NCI-H82 treated with DMSO at 0.1 percent for 48 hours (cell line): ENCODE data around the gene ANKS1B.
"Not testable (repeated sequence)": the region's sequence is repeated elsewhere in the genome, so short reads cannot be mapped to it uniquely, and the experiment has no call there.

ENCODE experiments used
- DNase-seq: peaks from one replicate; lab custom pipeline; 2025; ENCODE audit not compliant: unreplicated experiment; lab: John Stamatoyannopoulos, UW

Gene ANKS1B

DNA sequence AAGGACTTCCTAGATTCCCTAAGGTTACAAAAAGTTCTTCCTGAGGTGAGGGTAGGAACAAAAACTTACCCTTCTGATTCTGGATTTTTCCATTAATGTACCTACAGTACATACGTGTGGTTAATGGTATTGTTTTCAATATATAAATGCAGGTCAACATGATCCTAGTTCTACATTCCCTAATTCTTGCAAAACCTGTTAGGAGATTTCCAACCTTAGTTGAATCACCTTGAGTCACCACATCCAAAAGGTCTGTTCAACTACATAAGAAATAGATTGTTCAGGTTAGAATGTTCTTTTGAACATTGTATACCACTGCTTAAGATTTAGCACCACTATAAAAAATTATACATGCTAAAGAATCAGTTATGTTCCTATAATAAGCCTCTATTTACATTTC lies 218.3 kb downstream of the ANKS1B start:
- no peak for DNase-seq

DNA sequence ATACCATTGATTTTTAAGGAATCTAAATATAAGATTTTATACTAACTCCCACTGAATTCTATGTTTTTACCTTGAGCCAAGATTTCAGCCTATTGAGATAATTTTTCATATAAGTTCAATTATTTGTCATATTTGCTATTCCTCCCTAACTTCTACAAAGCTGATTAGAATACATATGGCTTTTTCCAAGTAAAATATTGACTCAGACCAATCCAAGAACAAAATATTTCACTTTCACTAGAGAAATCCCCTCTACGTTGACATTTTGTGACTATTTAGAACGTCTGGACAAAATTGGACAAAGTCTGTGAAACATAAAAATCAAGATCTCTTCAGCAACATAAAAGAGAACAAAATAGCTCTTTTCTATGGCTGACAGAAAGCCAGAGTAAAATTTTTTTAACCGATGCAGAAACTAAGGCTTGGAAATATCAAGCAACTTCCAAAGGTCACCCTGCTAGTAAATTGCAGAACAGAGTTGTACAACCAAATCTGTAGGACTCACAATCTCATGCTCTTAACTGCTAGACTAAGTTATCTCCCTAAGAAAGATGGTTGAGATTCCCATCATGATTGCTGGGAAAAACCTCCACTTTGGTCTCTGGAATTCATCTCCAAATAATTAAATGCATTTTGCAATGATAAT lies 219.1 kb downstream of the ANKS1B start:
- DNase-seq, result no peak

DNA sequence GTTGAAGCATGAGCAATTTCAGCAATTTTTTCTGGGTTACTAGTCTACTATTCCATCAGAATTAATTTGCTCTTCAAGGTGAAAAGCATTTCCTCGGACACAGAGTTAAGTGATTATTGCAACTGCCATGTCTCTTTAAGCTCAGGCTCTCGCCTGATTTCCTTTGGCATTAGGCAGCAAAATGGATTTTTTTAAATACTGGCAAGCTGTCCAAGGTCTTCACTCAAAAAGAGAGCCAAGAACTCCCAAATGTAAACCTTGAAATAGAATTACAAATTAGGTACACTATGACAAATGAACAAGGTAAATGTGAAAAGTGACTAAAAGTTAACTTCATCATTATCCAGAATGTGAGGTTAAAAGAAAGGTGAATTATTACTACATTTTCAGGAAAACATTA lies 225.3 kb downstream of the ANKS1B start:
- no peak for DNase-seq

DNA sequence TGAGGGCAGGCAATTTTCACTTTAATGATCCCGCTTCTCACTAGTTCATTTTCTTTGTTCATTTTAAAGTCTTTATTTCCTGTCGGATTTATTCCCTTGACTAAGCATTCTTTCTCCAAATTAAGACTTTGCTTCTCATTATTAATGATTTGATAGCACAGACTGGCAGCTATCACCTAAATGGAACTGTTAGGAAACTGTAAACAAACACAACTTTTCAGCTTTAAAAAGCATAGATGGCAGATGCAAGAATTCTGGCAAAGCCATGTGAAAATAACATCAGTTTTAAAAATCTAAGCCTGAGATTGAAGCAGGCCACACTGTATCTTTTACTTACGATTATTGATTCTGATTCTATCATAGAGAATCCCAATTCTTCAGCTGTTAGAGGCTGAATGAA lies 225.7 kb downstream of the ANKS1B start:
- no peak for DNase-seq

DNA sequence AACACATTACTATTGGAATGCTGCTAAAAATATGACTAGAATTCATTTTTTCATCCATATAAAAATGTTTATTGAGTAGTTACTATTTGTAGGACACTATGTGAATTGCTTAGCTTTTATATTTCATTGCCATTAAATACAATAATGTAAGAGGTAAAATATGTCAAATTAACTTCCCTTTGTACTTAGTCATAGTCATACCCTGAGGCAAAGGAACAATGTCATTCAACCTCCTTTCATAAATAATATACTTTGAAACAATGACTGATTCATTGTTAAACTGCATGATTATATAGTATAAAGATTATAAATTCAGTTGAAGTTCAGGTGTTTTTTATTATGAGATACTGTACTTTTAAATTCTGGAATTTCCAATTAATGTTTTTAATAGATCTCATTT lies 232.0 kb downstream of the ANKS1B start:
- no peak for DNase-seq

DNA sequence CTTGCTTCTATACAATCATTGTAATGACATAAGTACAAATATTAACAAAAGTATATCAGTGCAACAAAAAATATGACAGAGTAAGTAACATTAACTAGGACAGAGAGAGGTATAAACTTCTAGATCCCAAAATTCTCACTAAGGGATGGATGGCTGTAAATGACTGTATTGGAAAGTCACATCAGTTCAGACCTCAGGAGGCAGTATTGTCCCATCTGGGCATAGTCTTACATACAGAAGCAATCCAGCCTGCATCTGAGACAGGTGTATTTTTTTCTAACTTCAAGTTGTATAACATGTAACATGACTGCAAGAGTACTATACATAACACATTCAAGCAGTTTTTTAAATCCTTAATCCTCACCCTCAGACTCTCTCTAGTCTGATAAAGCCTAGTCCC lies 238.2 kb downstream of the ANKS1B start:
- no peak for DNase-seq

DNA sequence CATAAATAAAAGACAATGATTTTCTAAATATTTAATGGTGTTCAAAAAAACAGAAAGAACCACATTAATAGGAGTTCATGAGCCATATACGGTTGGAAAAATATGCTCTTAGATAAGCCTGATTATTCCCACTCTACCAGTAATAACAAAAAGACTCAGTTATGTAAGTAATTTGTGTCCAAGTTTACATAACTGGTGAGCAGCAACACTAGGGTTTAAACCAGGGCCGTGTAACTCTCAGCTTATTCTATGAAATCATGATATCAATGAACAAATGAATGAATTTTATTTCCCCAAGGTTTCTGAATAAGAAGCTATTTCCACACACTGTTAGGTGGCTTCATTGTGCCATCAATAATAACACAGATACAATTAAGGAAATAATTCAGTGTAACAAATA lies 238.8 kb downstream of the ANKS1B start:
- DNase-seq, result no peak

DNA sequence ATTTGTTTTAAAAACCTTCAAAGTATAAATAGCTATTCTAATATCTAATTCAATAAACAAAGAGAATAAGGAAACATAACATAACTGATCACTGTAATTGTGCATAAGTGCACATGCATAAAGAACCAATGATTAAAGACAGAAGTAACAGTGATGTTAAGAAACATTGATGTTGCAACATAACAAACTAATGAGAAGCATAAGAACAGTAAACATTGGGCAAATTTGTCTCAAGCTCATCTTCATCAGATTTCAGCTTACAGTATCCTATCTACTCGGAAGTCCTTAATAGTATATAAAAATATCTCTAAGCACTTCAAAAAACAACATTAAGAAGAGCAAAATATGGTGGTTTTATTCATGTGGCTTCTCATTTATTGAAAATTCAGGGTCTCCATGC lies 239.6 kb downstream of the ANKS1B start:
- DNase-seq, result no peak

DNA sequence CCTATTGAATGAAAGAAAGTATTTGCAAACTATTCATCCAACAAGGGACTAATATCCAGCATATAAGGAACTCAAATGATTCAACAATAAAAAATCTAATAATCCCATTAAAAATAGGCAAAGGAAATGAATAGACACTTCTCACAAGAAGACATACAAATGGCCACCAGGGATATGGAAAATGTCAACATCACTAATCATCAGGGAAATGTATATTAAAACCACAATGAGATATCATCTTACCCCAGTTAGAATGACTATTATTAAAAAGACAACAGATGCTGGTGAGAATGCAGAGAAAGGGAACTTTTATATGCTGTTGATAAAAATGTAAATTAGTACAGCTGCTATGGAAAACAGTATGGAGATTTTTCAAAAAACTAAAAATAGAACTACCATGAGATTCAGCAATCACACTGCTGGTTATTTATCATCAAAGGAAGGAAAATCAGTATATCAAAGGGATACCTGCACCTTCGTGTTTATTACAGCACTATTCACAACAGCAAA lies 247.9 kb downstream of the ANKS1B start:
- no peak for DNase-seq

DNA sequence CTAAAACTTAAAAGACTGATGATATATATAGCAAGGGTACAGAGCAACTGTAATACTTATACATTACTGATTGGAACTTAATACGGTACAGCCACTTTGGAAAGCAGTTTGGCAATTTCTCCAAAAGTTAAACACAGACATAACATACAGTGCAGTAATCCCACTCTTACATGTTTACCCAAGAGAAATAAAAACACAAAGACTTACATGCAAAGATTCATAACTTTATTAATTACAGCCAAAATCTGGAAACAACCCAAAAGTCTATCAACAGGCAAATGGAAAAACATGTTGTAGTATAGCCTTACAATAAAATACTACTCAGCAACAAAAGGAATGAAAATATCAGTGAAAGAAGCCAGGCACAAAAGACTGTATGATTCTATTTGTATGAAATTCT lies 252.6 kb downstream of the ANKS1B start:
- DNase-seq, result no peak

DNA sequence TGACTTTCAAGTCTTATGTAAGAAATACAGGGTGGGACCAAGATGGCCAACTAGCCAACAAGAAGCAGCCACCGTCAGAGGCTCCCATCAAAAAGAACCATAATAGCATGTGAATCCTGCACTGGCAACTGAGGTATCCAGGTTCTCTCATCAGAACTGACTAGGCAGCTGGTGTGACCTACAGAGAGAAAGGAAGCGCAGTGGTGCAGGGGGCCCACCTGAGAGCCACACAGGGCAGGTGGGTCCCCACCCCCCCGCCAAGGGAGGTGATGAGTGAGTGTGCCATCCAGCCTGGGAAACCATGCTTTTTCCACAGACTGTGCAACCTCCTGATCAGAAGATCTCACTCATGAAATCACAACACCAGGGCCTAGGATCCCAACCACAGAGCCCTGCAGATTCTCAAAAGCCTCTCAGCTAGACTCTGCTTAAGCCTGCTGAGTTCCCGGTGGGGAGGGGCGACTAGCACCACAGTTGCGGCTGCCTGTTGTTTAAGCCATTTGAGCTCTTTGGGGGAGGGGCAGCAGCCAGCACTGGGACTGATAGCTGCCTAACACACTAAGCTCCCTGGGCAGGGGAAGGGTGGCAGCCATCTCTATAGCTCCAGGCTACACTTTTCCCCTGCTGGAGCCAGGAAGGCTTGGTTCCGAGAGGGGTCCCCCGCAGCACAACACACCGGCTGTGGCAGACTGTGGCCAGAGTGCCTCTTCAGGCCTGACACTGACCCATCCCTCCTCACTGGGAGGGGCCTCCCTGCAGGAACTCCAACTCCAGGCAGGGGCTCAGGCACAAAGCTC lies 261.8 kb downstream of the ANKS1B start:
- peak; percentile 81 for DNase-seq

DNA sequence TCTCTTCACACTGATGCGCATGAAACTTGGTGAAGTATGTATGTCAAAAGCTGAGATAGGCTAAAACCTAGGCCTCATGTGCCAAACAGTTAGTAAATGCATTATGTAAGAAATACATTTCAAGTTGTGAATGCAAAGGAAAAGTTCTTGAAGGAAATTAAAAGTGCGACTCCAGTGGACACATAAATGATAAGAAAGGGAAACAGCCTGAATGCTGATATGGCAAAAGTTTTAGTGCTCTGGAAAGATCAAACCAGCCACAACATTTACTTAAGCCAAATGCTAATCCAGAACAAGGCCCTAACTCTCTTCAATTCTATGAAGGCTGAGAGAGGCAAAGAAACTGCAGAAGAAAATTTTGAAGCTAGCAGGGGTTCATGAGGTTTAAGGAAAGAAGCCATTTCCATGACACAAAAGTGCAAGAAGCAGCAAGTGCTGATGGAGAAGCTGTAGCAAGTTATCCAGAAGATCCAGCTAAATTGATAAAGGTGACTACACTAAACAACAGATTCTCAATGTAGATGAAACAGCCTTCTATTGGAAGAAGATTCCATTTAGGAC lies 262.9 kb downstream of the ANKS1B start:
- DNase-seq, result no peak

DNA sequence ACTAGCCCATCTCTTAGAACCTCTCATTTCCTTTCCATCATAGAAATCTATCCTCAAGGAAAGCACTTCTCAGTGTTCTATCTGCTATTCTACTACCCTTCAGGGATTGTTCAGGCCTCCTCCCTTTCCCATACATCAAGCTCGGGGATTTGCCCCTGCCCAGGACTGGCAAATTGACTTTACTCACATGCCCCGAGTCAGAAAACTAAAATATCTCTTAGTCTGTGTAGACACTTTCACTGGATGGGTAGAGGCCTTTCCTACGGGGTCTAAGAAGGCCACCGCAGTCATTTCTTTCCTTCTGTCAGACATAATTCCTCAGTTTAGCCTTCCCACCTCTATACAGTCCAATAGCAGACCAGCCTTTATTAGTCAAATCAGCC lies 264.7 kb downstream of the ANKS1B start:
- not testable (repeated sequence) for DNase-seq

DNA sequence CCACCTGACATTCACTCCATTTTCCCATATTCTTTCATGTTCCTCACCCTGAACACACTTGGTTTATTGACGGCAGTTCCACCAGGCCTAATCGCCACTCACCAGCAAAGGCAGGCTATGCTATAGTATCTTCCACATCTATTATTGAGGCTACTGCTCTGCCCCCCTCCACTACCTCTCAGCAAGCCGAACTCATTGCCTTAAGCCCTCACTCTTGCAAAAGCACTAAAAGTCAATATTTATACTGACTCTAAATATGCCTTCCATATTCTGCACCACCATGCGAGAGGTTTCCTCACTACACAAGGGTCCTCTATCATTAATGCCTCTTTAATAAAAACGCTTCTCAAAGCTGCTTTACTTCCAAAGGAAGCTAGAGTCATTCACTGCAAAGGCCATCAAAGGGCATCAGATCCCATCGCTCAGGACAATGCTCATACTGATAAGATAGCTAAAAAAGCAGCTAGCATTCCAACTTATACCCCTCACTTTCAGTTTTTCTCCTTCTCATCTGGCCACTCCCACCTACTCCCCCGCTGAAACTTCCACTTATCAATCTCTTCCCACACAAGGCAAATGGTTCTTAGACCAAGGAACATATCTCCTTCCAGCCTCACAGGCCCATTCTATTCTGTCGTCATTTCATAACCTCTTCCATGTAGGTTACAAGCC lies 265.2 kb downstream of the ANKS1B start:
- DNase-seq, result not testable (repeated sequence)

DNA sequence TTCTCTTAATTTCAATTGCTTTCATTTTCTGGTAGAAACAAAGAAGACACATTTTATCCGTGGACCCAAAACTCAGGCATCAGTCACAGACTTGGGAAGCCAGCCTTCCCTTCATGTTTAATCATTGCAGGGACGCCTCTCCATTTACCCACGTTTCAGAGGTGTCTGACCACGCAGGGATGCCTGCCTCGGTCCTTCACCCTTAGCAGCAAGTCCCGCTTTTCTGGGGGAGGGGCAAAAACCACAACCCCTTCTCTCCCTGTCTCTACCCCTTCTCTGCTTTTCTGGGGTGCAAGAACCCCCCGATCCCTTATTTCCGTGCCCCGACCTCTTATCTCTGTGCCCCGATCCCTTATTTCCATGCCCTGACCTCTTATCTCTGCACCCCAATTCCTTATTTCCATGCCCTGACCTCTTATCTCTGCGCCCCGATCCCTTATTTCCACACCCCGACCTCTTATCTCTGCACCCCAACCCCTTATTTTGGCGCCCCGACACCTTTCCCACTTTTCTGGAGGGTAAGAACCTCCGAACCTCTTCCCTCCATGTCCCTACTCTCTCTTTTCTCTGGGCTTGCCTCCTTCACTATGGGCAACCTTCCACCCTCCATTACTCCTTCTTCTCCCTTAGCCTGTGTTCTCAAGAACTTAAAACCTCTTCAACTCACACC lies 268.8 kb downstream of the ANKS1B start:
- not testable (repeated sequence) for DNase-seq

DNA sequence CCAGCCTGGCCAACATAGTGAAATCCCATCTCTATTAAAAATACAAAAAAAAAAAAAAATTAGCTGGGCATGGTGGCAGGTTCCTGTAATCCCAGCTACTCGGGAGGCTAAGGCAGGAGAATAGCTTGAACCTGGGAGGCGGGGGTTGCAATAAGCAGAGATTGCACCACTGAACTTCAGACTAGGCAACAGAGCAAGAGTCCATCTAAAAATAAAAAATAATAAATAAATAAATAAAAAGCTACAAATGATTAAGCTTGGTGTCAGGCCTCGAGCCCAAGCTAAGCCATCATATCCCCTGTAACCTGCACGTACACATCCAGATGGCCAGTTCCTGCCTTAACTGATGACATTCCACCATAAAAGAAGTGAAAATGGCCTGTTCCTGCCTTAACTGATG lies 269.8 kb downstream of the ANKS1B start:
- DNase-seq, result not testable (repeated sequence)

DNA sequence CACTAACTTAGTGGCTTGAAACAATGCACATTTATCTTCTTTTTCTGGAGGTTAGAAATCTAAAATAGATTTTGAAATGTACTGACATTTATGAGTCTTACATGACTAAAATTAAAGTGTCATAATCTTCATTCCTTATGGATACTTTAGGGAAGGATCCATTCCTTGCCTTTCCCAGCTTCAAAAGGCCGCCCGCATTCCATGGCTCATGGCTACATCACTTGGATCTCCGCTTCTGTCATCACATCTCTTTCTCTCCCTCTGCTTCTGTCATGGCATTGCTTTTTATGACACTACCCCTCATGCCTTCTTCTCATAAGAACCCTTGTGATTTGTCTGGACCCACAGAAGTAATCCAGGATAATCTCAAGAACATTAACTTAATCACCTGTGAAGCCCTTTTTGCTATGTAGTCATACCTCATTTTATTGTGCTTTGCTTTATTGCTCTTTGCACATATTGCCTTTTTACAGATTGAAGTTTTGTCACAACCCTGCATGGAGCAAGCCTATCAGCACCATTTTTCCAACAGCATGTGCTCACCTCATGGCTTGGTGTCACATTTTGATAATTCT lies 270.7 kb downstream of the ANKS1B start:
- no peak for DNase-seq

DNA sequence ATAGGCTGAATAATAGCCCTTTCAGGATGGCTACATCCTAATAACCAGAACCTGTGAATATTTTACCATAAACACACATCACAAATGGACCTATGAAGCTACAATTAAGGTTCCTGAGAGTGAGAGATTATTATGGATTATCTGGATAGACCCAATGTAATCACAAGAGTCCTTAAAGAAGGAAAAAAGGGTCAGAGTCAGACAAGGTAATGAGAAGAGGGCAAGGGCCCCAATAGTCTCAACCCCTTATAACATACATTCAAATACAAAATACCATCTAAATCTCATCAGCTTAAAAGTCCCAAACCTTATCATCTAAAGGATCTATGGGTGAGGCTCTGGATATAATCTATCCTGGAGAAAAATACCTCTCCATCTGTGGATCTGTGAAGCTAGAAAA lies 272.5 kb downstream of the ANKS1B start:
- no peak for DNase-seq

DNA sequence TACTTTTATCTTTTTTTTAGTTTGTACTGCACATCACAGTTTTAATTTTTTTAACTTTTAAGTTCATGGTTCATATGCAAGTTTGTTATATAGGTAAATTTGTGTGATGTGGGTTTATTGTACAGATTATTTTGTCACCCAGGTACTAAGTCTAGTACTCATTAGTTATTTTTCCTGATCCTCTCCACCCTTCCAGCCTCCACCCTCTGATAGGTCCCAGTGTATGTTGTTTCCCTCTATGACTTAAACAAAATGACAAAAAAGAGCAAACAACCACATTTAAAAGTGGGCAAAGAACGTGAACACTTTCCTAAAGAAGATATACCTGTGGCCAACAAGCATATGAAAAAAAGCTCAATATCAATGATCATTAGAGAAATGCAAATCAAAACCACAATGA lies 273.5 kb downstream of the ANKS1B start:
- DNase-seq, result no peak

DNA sequence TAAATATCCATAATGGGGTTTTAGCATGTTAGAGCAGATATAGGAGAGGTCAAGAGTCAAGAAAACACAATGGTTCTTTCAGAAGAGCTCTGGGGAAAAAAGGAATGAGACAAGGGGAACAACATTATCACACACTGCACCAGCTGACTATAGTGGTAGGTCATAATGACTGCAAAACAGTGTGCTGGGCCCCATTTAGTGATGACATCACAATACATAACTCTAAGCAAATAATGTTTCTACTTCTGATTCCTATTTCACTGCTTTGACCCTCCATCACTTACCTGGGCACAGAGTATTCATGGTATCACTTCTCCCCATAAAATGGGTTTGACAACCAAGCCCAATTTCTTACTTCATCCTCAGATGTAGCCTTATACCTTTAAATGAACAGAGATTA lies 275.1 kb downstream of the ANKS1B start:
- DNase-seq, result no peak

DNA sequence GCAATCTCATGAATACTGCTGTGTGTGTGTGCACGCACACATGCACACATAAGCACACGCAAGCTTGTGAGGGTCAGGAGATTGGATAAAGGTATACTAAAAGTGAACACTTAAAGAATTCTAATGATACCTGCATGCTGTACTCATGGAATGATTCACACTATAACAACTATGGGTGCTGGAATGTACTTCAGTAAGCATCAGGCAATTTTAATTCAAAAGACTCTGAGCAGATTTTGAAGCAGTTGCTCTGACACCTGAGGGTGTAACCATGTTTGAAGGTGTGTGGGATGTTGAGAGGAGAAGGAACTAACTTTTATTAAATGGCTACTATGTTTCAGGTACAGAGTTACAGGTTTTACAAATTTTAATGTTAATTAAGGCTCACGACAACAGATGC lies 275.6 kb downstream of the ANKS1B start:
- DNase-seq, result no peak
